Right atrium auricular region (tissue), 2 donors: ENCODE results near the gene NOA1. TPM values are rescaled to one million over a fixed set of nuclear protein-coding genes. Genes with fewer than 3 reads are reported as not detected.

Experiments
- DNase-seq: peaks from one replicate; pipeline ENCODE4 v3.0.0-alpha.2; 2019; ENCODE audit warnings: low spot score
- H3K27ac ChIP-seq, 2 donors: fragments of 200-600 bp; sonication (generic); 1 replicate in 1 of 2; 2 replicates in 1 of 2; pipeline ENCODE4 v1.5.1; 2016 to 2019
- H3K27me3 ChIP-seq, 2 donors: fragments of 200-600 bp; sonication (generic); one replicate each; pipeline versions ENCODE4 v1.5.1 to v1.6.0; 2017 to 2019
- H3K36me3 ChIP-seq: fragments of 200-600 bp; sonication (generic); one replicate; pipeline ENCODE4 v1.5.1; 2016
- H3K4me1 ChIP-seq, 2 donors: fragments of 200-600 bp; sonication (generic); one replicate each; pipeline versions ENCODE4 v1.5.1 to v1.6.0; 2017 to 2019
- H3K4me3 ChIP-seq, 2 donors: fragments of 200-600 bp; sonication (generic); 1 replicate in 1 of 2; 2 replicates in 1 of 2; pipeline ENCODE4 v1.5.1; 2017 to 2019; ENCODE audit warnings: mild to moderate bottlenecking in 1 of 2, moderate library complexity in 1 of 2
- H3K9me3 ChIP-seq, 2 donors: fragments of 200-600 bp; sonication (generic); one replicate each; pipeline ENCODE4 v1.5.1; 2019
- total RNA-seq, 2 donors: library from RNA; depleted of rRNA; stranded (reverse); fragments of >200 nt; gene quantifications; one replicate each; pipeline ENCODE4 v1.1.0, GENCODE V29; 2016
- TF ChIP-seq, protein P1 (sequence below), 2 donors: fragments of 200-600 bp; sonication (generic); IDR thresholded peaks; one replicate each; pipeline ENCODE4 v1.5.1; 2019; ENCODE audit warnings: antibody characterized with exemption in 2 of 2

The NOA1 gene
- total RNA-seq, 2 donors from 2014 or later: 11.8 to 17.2 TPM

DNA sequence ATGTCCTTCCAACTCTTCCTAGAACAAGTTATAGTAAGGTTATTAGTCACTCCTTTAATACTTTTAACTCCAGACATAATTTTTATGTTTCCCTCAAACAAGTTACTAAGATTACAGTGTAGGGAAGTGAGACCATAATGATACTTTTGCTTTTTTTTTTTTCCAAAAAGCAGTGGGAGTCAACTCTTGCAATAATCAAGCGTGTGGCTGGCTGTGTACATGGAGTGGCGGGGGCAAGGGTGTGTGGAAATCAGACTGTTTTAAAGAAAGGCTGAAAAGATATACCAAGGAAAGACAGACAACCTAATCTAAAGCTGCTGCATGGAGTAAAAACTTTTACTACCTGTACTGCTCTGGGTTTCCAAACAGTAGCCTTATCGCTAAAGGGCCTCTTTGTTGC, 4.1 kb downstream of the NOA1 start:
- Histone ChIP-seq H3K27me3 (no peaks in the 10 kb centered on the region), H3K4me3 (no peak overlapping the region), H3K9me3 (peaks cover 0 to 15% of the 10 kb centered on the region in 2 donors), H3K27ac (no peak overlapping the region), H3K36me3 (peaks cover 56% of the 10 kb centered on the region), H3K4me1 (peaks cover 0 to 28% of the 10 kb centered on the region in 2 donors)
- DNase-seq: no peak
- TF ChIP-seq, protein P1, sequence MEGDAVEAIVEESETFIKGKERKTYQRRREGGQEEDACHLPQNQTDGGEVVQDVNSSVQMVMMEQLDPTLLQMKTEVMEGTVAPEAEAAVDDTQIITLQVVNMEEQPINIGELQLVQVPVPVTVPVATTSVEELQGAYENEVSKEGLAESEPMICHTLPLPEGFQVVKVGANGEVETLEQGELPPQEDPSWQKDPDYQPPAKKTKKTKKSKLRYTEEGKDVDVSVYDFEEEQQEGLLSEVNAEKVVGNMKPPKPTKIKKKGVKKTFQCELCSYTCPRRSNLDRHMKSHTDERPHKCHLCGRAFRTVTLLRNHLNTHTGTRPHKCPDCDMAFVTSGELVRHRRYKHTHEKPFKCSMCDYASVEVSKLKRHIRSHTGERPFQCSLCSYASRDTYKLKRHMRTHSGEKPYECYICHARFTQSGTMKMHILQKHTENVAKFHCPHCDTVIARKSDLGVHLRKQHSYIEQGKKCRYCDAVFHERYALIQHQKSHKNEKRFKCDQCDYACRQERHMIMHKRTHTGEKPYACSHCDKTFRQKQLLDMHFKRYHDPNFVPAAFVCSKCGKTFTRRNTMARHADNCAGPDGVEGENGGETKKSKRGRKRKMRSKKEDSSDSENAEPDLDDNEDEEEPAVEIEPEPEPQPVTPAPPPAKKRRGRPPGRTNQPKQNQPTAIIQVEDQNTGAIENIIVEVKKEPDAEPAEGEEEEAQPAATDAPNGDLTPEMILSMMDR (IDR thresholded peaks at IDR 0.05): no peak

GRCh38 chr4:56972809-56973208, 4.6 kb downstream of the NOA1 start:
- Histone ChIP-seq H3K4me1 (peaks cover 0 to 28% of the 10 kb centered on the region in 2 donors), H3K27ac (no peak overlapping the region), H3K36me3 (peaks cover 56% of the 10 kb centered on the region), H3K4me3 (no peak overlapping the region), H3K9me3 (peaks cover 0 to 15% of the 10 kb centered on the region in 2 donors), H3K27me3 (no peaks in the 10 kb centered on the region)
- TF ChIP-seq, protein P1 (IDR thresholded peaks at IDR 0.05): no peak
- DNase-seq: no peak

- H3K9me3 ChIP-seq: peaks cover 0 to 15% of the 10 kb centered on the region in 2 donors
- no peak for DNase-seq
- no peak overlapping the region for H3K27ac ChIP-seq
- TF ChIP-seq, protein P1 (IDR thresholded peaks at IDR 0.05): no peak
- no peaks in the 10 kb centered on the region for H3K27me3 ChIP-seq
- no peak overlapping the region for H3K4me3 ChIP-seq
- H3K4me1 ChIP-seq: peaks cover 0 to 28% of the 10 kb centered on the region in 2 donors
- H3K36me3 ChIP-seq: peaks cover 56% of the 10 kb centered on the region
Measured at GRCh38 chr4:56972389-56972788, 5.0 kb downstream of the NOA1 start.

GRCh38 chr4:56971383-56971782, 6.0 kb downstream of the NOA1 start:
- Histone ChIP-seq H3K4me1 (peaks cover 0 to 23% of the 10 kb centered on the region in 2 donors), H3K27me3 (no peaks in the 10 kb centered on the region), H3K36me3 (peaks cover 59% of the 10 kb centered on the region), H3K4me3 (no peak overlapping the region), H3K9me3 (peaks cover 0 to 15% of the 10 kb centered on the region in 2 donors), H3K27ac (no peak overlapping the region)
- no peak for DNase-seq
- TF ChIP-seq, protein P1 (IDR thresholded peaks at IDR 0.05): no peak

- TF ChIP-seq, protein P1 (IDR thresholded peaks at IDR 0.05): no peak
- DNase-seq: no peak
- Histone ChIP-seq H3K36me3 (peaks cover 37% of the 10 kb centered on the region), H3K9me3 (no peaks in the 10 kb centered on the region), H3K27ac (no peak overlapping the region), H3K4me3 (no peak overlapping the region), H3K27me3 (no peaks in the 10 kb centered on the region), H3K4me1 (no peaks in the 10 kb centered on the region)
Measured at GRCh38 chr4:56961107-56961500, 16.3 kb downstream of the NOA1 start.

DNA sequence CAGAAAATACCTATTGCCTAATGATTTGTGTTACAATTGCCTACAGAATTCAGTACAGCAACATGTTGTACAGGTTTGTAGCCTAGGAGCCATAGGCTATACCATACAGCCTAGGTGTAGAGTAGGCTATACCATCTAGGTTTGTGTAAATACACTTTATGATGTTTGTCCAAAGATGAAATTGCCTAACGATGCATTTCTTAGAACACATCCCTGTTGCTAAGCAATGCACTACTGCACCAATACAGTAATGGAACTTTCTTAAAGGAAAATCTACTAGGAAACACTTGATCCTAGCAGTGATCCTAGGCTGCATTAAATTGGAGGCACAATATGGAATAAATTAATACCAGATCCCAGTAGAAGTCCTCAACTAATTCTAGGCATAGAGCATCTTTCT, 18.3 kb downstream of the NOA1 start:
- TF ChIP-seq, protein P1 (IDR thresholded peaks at IDR 0.05): no peak
- Histone ChIP-seq H3K4me3 (no peak overlapping the region), H3K27ac (no peak overlapping the region), H3K27me3 (no peaks in the 10 kb centered on the region), H3K4me1 (no peaks in the 10 kb centered on the region), H3K36me3 (peaks cover 20% of the 10 kb centered on the region), H3K9me3 (no peaks in the 10 kb centered on the region)
- DNase-seq: no peak
